Hepatocyte (in vitro differentiated cells): ENCODE measurements around the gene GPC5. TPM values are rescaled to one million over a fixed set of nuclear protein-coding genes. Genes with fewer than 3 reads are reported as not detected.

Experiments used
- DNase-seq: peaks from one replicate; pipeline ENCODE4 v3.0.0-alpha.2; 2016; ENCODE audit warnings: low spot score
- H2AFZ ChIP-seq: fragments of 200-600 bp; sonication (generic); 2 replicates; pipeline ENCODE4 v1.6.0; 2016; ENCODE audit warnings: antibody characterized with exemption, mild to moderate bottlenecking
- H3K27ac ChIP-seq: fragments of 200-600 bp; sonication (generic); 2 replicates; pipeline ENCODE4 v1.5.1; 2016; ENCODE audit warnings: mild to moderate bottlenecking
- H3K27me3 ChIP-seq: fragments of 200-600 bp; sonication (generic); 2 replicates; pipeline ENCODE4 v1.6.1; 2016
- H3K36me3 ChIP-seq: fragments of 200-600 bp; sonication (generic); replicated peaks from 2 replicates; pipeline ENCODE4 v1.5.1; 2016; ENCODE audit warnings: low read depth; ENCODE audit not compliant: insufficient read depth
- H3K4me1 ChIP-seq: fragments of 200-600 bp; sonication (generic); 2 replicates; pipeline ENCODE4 v1.5.1; 2016; ENCODE audit warnings: mild to moderate bottlenecking, moderate library complexity; ENCODE audit not compliant: insufficient read depth
- H3K4me2 ChIP-seq: fragments of 200-600 bp; sonication (generic); 2 replicates; pipeline ENCODE4 v1.6.0; 2016
- H3K4me3 ChIP-seq: fragments of 200-600 bp; sonication (generic); 2 replicates; pipeline ENCODE4 v1.5.1; 2016; ENCODE audit warnings: mild to moderate bottlenecking
- H3K79me2 ChIP-seq: fragments of 200-600 bp; sonication (generic); 2 replicates; pipeline ENCODE4 v1.6.0; 2017; ENCODE audit warnings: mild to moderate bottlenecking
- H3K9me2 ChIP-seq: fragments of 200-600 bp; sonication (generic); replicated peaks from 2 replicates; pipeline ENCODE4 v1.6.0; 2017; ENCODE audit warnings: mild to moderate bottlenecking; ENCODE audit not compliant: insufficient read depth
- H3K9me3 ChIP-seq: fragments of 200-600 bp; sonication (generic); 2 replicates; pipeline ENCODE4 v1.5.1; 2016; ENCODE audit warnings: low read depth, mild to moderate bottlenecking
- H4K20me1 ChIP-seq: fragments of 200-600 bp; sonication (generic); 2 replicates; pipeline ENCODE4 v1.6.0; 2016; ENCODE audit warnings: mild to moderate bottlenecking; ENCODE audit not compliant: insufficient read depth, poor library complexity, severe bottlenecking
- CTCF ChIP-seq: fragments of 200-600 bp; sonication (generic); IDR thresholded peaks from 2 replicates; pipeline ENCODE4 v1.5.1; 2016; ENCODE audit warnings: antibody characterized with exemption, mild to moderate bottlenecking; ENCODE audit not compliant: poor library complexity
- EZH2 ChIP-seq: fragments of 200-600 bp; sonication (generic); IDR thresholded peaks from 2 replicates; pipeline ENCODE4 v1.6.1; 2016; ENCODE audit warnings: antibody characterized with exemption, mild to moderate bottlenecking, borderline replicate concordance
- EZH2phosphoT487 ChIP-seq: fragments of 200-600 bp; sonication (generic); IDR thresholded peaks from one replicate; pipeline ENCODE4 v1.6.1; 2018; ENCODE audit warnings: antibody characterized with exemption, mild to moderate bottlenecking, low read depth, moderate library complexity; ENCODE audit not compliant: unreplicated experiment, severe bottlenecking
- WGBS: methylation state at CpG from one replicate; pipeline ENCODE4 v1.1.6; 2016; ENCODE audit warnings: low lambda C conversion rate; ENCODE audit errors: missing lambda C conversion rate; 5-methylcytosine and 5-hydroxymethylcytosine counted together
- polyA plus RNA-seq: library from polyadenylated mRNA; unstranded; fragments of >200 nt; fragmentation: Nextera tagmentation; extraction: Ambion mirVana; gene quantifications from 2 replicates; pipeline ENCODE4 v1.2.1, GENCODE V29; 2016
- total RNA-seq: library from RNA; depleted of rRNA; stranded (reverse); fragments of >200 nt; gene quantifications from 2 replicates; pipeline ENCODE4 v1.2.3, GENCODE V29; 2014

GPC5 gene
- total and polyA plus RNA-seq, 2 experiments from 2014 or later, result 3.9 to 5.4 TPM

GRCh38 chr13:91554101-91554500 is 155.7 kb downstream of the GPC5 start:
- H3K36me3 ChIP-seq, result no peaks in the 10 kb centered on the region
- H3K9me2 ChIP-seq, result no peaks in the 10 kb centered on the region
- DNase-seq, result no peak
- no peaks in the 10 kb centered on the region for H3K4me1 ChIP-seq
- no peak overlapping the region for H2AFZ ChIP-seq
- no peaks in the 10 kb centered on the region for H3K79me2 ChIP-seq
- no peaks in the 10 kb centered on the region for H3K9me3 ChIP-seq
- no peaks in the 10 kb centered on the region for H4K20me1 ChIP-seq
- no peaks in the 10 kb centered on the region for H3K27me3 ChIP-seq
- no peak overlapping the region for H3K4me3 ChIP-seq
- TF ChIP-seq EZH2 (no peak), CTCF (no peak), EZH2phosphoT487 (no peak)
- 68% methylated on average over 1 of the region's 1 CpG for WGBS
- H3K4me2 ChIP-seq, result no peak overlapping the region
- no peak overlapping the region for H3K27ac ChIP-seq

GRCh38 chr13:91557328-91558090 is 159.1 kb downstream of the GPC5 start:
- Histone ChIP-seq H2AFZ (no peak overlapping the region), H4K20me1 (no peaks in the 10 kb centered on the region), H3K79me2 (no peaks in the 10 kb centered on the region), H3K4me2 (no peak overlapping the region), H3K4me3 (no peak overlapping the region), H3K9me3 (no peaks in the 10 kb centered on the region), H3K27ac (no peak overlapping the region), H3K36me3 (no peaks in the 10 kb centered on the region), H3K4me1 (no peaks in the 10 kb centered on the region), H3K9me2 (no peaks in the 10 kb centered on the region), H3K27me3 (no peaks in the 10 kb centered on the region)
- TF ChIP-seq EZH2phosphoT487 (no peak), CTCF (no peak), EZH2 (no peak)
- WGBS, result 57% methylated on average over 5 of the region's 5 CpGs
- DNase-seq, result no peak

DNA sequence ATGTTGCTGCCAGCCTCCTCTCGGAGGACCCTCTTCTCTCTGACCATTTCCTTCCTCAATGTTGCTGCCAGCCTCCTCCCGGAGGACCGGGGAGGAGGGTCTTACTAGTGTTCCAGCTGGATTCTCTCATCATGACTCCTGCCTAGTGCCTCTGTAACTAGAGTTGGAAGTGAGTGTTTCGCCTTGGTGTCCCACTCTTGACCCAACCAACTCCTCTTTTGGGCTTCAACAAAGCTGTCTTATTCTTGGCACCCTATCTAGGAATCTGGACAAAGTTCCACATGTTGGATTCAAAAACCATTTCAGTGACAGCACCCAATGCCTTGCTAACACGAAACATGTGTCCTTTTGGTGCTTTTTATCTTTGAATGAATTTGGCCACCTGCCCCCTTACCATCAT is 165.4 kb downstream of the GPC5 start:
- Histone ChIP-seq H2AFZ (no peak overlapping the region), H3K79me2 (no peaks in the 10 kb centered on the region), H3K4me3 (no peak overlapping the region), H3K27me3 (no peaks in the 10 kb centered on the region), H3K36me3 (no peaks in the 10 kb centered on the region), H4K20me1 (no peaks in the 10 kb centered on the region), H3K27ac (no peak overlapping the region), H3K9me3 (no peaks in the 10 kb centered on the region), H3K4me2 (no peak overlapping the region), H3K4me1 (no peaks in the 10 kb centered on the region), H3K9me2 (no peaks in the 10 kb centered on the region)
- 89% methylated on average over 5 of the region's 5 CpGs for WGBS
- DNase-seq, result no peak
- no peak for TF ChIP-seq EZH2phosphoT487
- no peak for TF ChIP-seq CTCF
- TF ChIP-seq EZH2, result no peak
